Endothelial cell of umbilical vein (primary cell): ENCODE data around the gene MTCH1. TPM values are rescaled to one million over a fixed set of nuclear protein-coding genes. Genes with fewer than 3 reads are reported as not detected.

ENCODE experiments used
- BruUV-seq: library from RNA; stranded (reverse); fragments of 400-500 nt; replicated peaks from 2 replicates; lab custom pipeline; 2021; lab: Mats Ljungman, UMichigan
- CTCF ChIA-PET: fragments of 300-600, 350-600 bp; sonication (Branson Sonifier 250); formaldehyde crosslinking; loops from one replicate; lab custom pipeline; 2021; ENCODE audit warnings: antibody characterized with exemption, inconsistent platforms; lab: Charles Lee
- POLR2A ChIA-PET: fragments of 300-600, 350-600 bp; sonication (Branson Sonifier 250); formaldehyde crosslinking; loops from one replicate; lab custom pipeline; 2021; ENCODE audit warnings: antibody characterized with exemption, inconsistent platforms; lab: Charles Lee
- DNase-seq: peaks from one replicate; pipeline ENCODE4 v3.0.0-alpha.2; 2011; ENCODE audit warnings: low read depth, low spot score
- FAIRE-seq: peaks from 2 replicates; lab custom pipeline; 2011; peaks lifted over from hg19 to GRCh38; lab: Jason Lieb, UNC
- H2AFZ ChIP-seq: 2 replicates; pipeline ENCODE4 v1.6.0; 2012; ENCODE audit warnings: low read depth, low read length, control low read depth, inconsistent platforms
- H3K27ac ChIP-seq: 2 replicates; pipeline ENCODE4 v1.5.1; 2011; ENCODE audit warnings: low read depth, mild to moderate bottlenecking, control low read depth, low read length, moderate library complexity; ENCODE audit not compliant: insufficient read depth
- H3K27me3 ChIP-seq, 2 experiments: 2 replicates each; pipeline versions ENCODE4 v1.6.0 to v1.6.1; 2011; ENCODE audit warnings: low read length in 2 of 2, mixed read lengths in 1 of 2; ENCODE audit not compliant: control insufficient read depth in 2 of 2, insufficient read depth in 2 of 2
- H3K36me3 ChIP-seq, 2 experiments: 2 replicates in 1 of 2; 3 replicates in 1 of 2; pipeline ENCODE4 v1.5.1; 2011; ENCODE audit warnings: low read length in 2 of 2, mild to moderate bottlenecking in 1 of 2, moderate library complexity in 1 of 2; ENCODE audit not compliant: control insufficient read depth in 2 of 2, insufficient read depth in 2 of 2; ENCODE audit errors: extremely low read depth in 1 of 2
- H3K4me1 ChIP-seq: 3 replicates; pipeline ENCODE4 v1.5.1; 2011; ENCODE audit warnings: mild to moderate bottlenecking, low read length; ENCODE audit not compliant: control insufficient read depth, insufficient read depth; ENCODE audit errors: extremely low read depth
- H3K4me2 ChIP-seq: 2 replicates; pipeline ENCODE4 v1.6.1; 2011; ENCODE audit warnings: low read length, control low read depth, mixed read lengths; ENCODE audit not compliant: insufficient read depth
- H3K4me3 ChIP-seq, 3 experiments: fragments of 200-600 bp in 1 of 3; sonication (generic), shearing (Covaris generic) in 1 of 3; replicated peaks in 1 of 3; 2 replicates each; pipeline ENCODE4 v1.5.1; 2011 to 2016; ENCODE audit warnings: control low read depth in 3 of 3, low read length in 3 of 3, mild to moderate bottlenecking in 2 of 3, inconsistent platforms in 1 of 3, low read depth in 1 of 3, moderate library complexity in 1 of 3; ENCODE audit not compliant: insufficient read depth in 1 of 3
- H3K79me2 ChIP-seq: 2 replicates; pipeline ENCODE4 v1.6.0; 2012; ENCODE audit warnings: low read length, inconsistent platforms; ENCODE audit not compliant: control insufficient read depth, insufficient read depth
- H3K9ac ChIP-seq: replicated peaks from 2 replicates; pipeline ENCODE3; 2011; ENCODE audit warnings: low read length, control low read depth; ENCODE audit not compliant: insufficient read depth; ENCODE audit errors: extremely low read depth
- H3K9me1 ChIP-seq: replicated peaks from 3 replicates; pipeline ENCODE4 v1.6.0; 2011; ENCODE audit warnings: mild to moderate bottlenecking, low read length; ENCODE audit not compliant: control insufficient read depth, insufficient read depth; ENCODE audit errors: extremely low read depth
- H3K9me3 ChIP-seq: replicated peaks from 2 replicates; pipeline ENCODE4 v1.5.1; 2012; ENCODE audit warnings: low read length, inconsistent platforms; ENCODE audit not compliant: control insufficient read depth, insufficient read depth
- H4K20me1 ChIP-seq: replicated peaks from 2 replicates; pipeline ENCODE3; 2011; ENCODE audit warnings: mild to moderate bottlenecking, low read length; ENCODE audit not compliant: control insufficient read depth, insufficient read depth; ENCODE audit errors: extremely low read depth
- EZH2 ChIP-seq: IDR thresholded peaks from 2 replicates; pipeline ENCODE4 v1.6.1; 2012; ENCODE audit warnings: borderline replicate concordance, low read depth, mild to moderate bottlenecking, moderate library complexity, low read length, inconsistent platforms; ENCODE audit not compliant: severe bottlenecking
- FOS ChIP-seq: IDR thresholded peaks from 2 replicates; pipeline ENCODE4 v1.6.1; 2011; ENCODE audit warnings: mild to moderate bottlenecking, low read length, moderate library complexity, borderline replicate concordance; ENCODE audit not compliant: insufficient read depth
- GATA2 ChIP-seq: IDR thresholded peaks from 2 replicates; pipeline ENCODE4 v1.7.0; 2011; ENCODE audit warnings: low read depth, mild to moderate bottlenecking, moderate library complexity, mixed read lengths, low read length; ENCODE audit not compliant: insufficient read length, insufficient read depth
- JUN ChIP-seq: IDR thresholded peaks from 2 replicates; pipeline ENCODE4 v1.6.1; 2011; ENCODE audit warnings: borderline replicate concordance, low read depth; ENCODE audit not compliant: insufficient read length, insufficient read depth
- MYC ChIP-seq: IDR thresholded peaks from one replicate; pipeline ENCODE4 v1.6.1; 2011; ENCODE audit warnings: mild to moderate bottlenecking, low read depth, low read length
- POLR2A ChIP-seq: IDR thresholded peaks from 2 replicates; pipeline ENCODE4 v1.6.1; 2012; ENCODE audit warnings: low read depth, mild to moderate bottlenecking, control low read depth, low read length
- POLR2AphosphoS5 ChIP-seq: IDR thresholded peaks from 2 replicates; pipeline ENCODE4 v1.6.1; 2012; ENCODE audit warnings: low read depth, mild to moderate bottlenecking, control low read depth, low read length, moderate library complexity; ENCODE audit not compliant: insufficient read depth
- dilution Hi-C: fragments of 300-500 bp; cut with MboI; formaldehyde crosslinking; loops from one replicate; pipeline ENCODE4 v1.15.0; 2019; ENCODE audit warnings: low sequenced_read_pairs; ENCODE audit not compliant: extremely low pct_ligation_motif_present
- intact Hi-C: fragments of 100-400 bp; cut with micrococcal nuclease; formaldehyde crosslinking; loops from one replicate; pipeline ENCODE4 v1.10.0; 2022
- polyA plus RNA-seq, 4 experiments: library from polyadenylated mRNA; depleted of rRNA in 3 of 4; stranded (reverse) in 3 of 4; unstranded in 1 of 4; fragments of >200 nt; gene quantifications; 2 replicates each; pipeline versions ENCODE4 v1.2.1 to v1.2.3, GENCODE V29; 2011 to 2012; ENCODE audit warnings: missing spikeins in 1 of 4
- total RNA-seq: library from RNA; stranded (reverse); gene quantifications from 2 replicates; pipeline ENCODE4 v1.2.3, GENCODE V29; 2021
- TF ChIP-seq, protein P1 (sequence below): IDR thresholded peaks from 2 replicates; pipeline ENCODE4 v1.6.1; 2011; ENCODE audit not compliant: insufficient read depth, insufficient read length
- TF ChIP-seq, protein P2 (sequence below), 2 donors: IDR thresholded peaks; 1 replicate in 1 of 2; 2 replicates in 1 of 2; pipeline ENCODE4 v1.5.1; 2011; ENCODE audit warnings: low read length in 2 of 2, mild to moderate bottlenecking in 2 of 2, moderate library complexity in 2 of 2, control low read depth in 1 of 2, inconsistent platforms in 1 of 2, low read depth in 1 of 2; ENCODE audit not compliant: insufficient read depth in 1 of 2; ENCODE audit errors: extremely low read depth in 1 of 2

Gene MTCH1
- total and polyA plus RNA-seq, 2 donors (not counting 3 experiments of a cell fraction or from before 2014, with no cell fraction given): 218 to 228 TPM

- no peak for TF ChIP-seq MYC
- TF ChIP-seq, protein P1, sequence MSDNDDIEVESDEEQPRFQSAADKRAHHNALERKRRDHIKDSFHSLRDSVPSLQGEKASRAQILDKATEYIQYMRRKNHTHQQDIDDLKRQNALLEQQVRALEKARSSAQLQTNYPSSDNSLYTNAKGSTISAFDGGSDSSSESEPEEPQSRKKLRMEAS: no peak
- no peak for FAIRE-seq
- CTCF ChIA-PET: no interaction called here
These were observed 13.2 kb upstream of the MTCH1 start for GRCh38 chr6:36999061-36999750.

GRCh38 chr6:36998723-36999038 lies 12.7 kb upstream of the MTCH1 start:
- no peak overlapping the region for H3K4me2 ChIP-seq
- H3K4me3 ChIP-seq: no peak overlapping the region
- no peak overlapping the region for H3K27ac ChIP-seq
- no peak overlapping the region for H2AFZ ChIP-seq
- H3K9me1 ChIP-seq: no peaks in the 10 kb centered on the region
- POLR2A ChIA-PET: no interaction called here
- FAIRE-seq (no peak), DNase-seq (no peak)
- intact Hi-C loops: no loop called here
- CTCF ChIA-PET: no interaction called here
- TF ChIP-seq POLR2AphosphoS5: no peak
- no peak for TF ChIP-seq GATA2
- no peak for TF ChIP-seq EZH2
- TF ChIP-seq POLR2A: no peak
- no peak for TF ChIP-seq JUN
- no peak for TF ChIP-seq MYC
- TF ChIP-seq, protein P1: no peak
- no peak for TF ChIP-seq FOS
- TF ChIP-seq, protein P2, sequence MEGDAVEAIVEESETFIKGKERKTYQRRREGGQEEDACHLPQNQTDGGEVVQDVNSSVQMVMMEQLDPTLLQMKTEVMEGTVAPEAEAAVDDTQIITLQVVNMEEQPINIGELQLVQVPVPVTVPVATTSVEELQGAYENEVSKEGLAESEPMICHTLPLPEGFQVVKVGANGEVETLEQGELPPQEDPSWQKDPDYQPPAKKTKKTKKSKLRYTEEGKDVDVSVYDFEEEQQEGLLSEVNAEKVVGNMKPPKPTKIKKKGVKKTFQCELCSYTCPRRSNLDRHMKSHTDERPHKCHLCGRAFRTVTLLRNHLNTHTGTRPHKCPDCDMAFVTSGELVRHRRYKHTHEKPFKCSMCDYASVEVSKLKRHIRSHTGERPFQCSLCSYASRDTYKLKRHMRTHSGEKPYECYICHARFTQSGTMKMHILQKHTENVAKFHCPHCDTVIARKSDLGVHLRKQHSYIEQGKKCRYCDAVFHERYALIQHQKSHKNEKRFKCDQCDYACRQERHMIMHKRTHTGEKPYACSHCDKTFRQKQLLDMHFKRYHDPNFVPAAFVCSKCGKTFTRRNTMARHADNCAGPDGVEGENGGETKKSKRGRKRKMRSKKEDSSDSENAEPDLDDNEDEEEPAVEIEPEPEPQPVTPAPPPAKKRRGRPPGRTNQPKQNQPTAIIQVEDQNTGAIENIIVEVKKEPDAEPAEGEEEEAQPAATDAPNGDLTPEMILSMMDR (IDR thresholded peaks at IDR 0.05; ENCODE audit: extremely low read depth in 1 of 2, insufficient read depth in 1 of 2, low read depth in 1 of 2, low read length in 2 of 2): no peak
- no peaks in the 10 kb centered on the region for H3K9me3 ChIP-seq
- H3K27me3 ChIP-seq: peaks cover 0 to 11% of the 10 kb centered on the region in 2 experiments
- H3K4me1 ChIP-seq: no peaks in the 10 kb centered on the region
- dilution Hi-C loops: no loop called here
- H4K20me1 ChIP-seq: no peaks in the 10 kb centered on the region
- H3K36me3 ChIP-seq: no peaks in the 10 kb centered on the region
- no TSS peak for BruUV-seq
- H3K79me2 ChIP-seq: no peaks in the 10 kb centered on the region
- no peak overlapping the region for H3K9ac ChIP-seq

More at GRCh38 chr6:36999061-36999750, 13.2 kb upstream of the MTCH1 start:
- Histone ChIP-seq H3K27me3 (peaks cover 0 to 11% of the 10 kb centered on the region in 2 experiments), H4K20me1 (no peaks in the 10 kb centered on the region), H3K79me2 (no peaks in the 10 kb centered on the region), H3K36me3 (no peaks in the 10 kb centered on the region), H3K9ac (no peak overlapping the region), H2AFZ (no peak overlapping the region), H3K4me1 (no peaks in the 10 kb centered on the region), H3K9me1 (no peaks in the 10 kb centered on the region), H3K4me3 (no peak overlapping the region), H3K27ac (no peak overlapping the region), H3K4me2 (no peak overlapping the region), H3K9me3 (no peaks in the 10 kb centered on the region)
- POLR2A ChIA-PET: no interaction called here
- intact Hi-C loops: no loop called here
- no peak for DNase-seq
- dilution Hi-C loops: no loop called here
- BruUV-seq: no TSS peak
